Endothelial cell of umbilical vein (primary cell): ENCODE results near the gene RNASEH2B. TPM values are rescaled to one million over a fixed set of nuclear protein-coding genes. Genes with fewer than 3 reads are reported as not detected.

Experiments
- BruUV-seq: library from RNA; stranded (reverse); fragments of 400-500 nt; replicated peaks from 2 replicates; lab custom pipeline; 2021; lab: Mats Ljungman, UMichigan
- CTCF ChIA-PET: fragments of 300-600, 350-600 bp; sonication (Branson Sonifier 250); formaldehyde crosslinking; loops from one replicate; lab custom pipeline; 2021; ENCODE audit warnings: antibody characterized with exemption, inconsistent platforms; lab: Charles Lee
- POLR2A ChIA-PET: fragments of 300-600, 350-600 bp; sonication (Branson Sonifier 250); formaldehyde crosslinking; loops from one replicate; lab custom pipeline; 2021; ENCODE audit warnings: antibody characterized with exemption, inconsistent platforms; lab: Charles Lee
- DNase-seq: peaks from one replicate; pipeline ENCODE4 v3.0.0-alpha.2; 2011; ENCODE audit warnings: low read depth, low spot score
- FAIRE-seq: peaks from 2 replicates; lab custom pipeline; 2011; peaks lifted over from hg19 to GRCh38; lab: Jason Lieb, UNC
- H2AFZ ChIP-seq: 2 replicates; pipeline ENCODE4 v1.6.0; 2012; ENCODE audit warnings: low read depth, low read length, control low read depth, inconsistent platforms
- H3K27ac ChIP-seq: 2 replicates; pipeline ENCODE4 v1.5.1; 2011; ENCODE audit warnings: low read depth, mild to moderate bottlenecking, control low read depth, low read length, moderate library complexity; ENCODE audit not compliant: insufficient read depth
- H3K27me3 ChIP-seq, 2 experiments: 2 replicates each; pipeline versions ENCODE4 v1.6.0 to v1.6.1; 2011; ENCODE audit warnings: low read length in 2 of 2, mixed read lengths in 1 of 2; ENCODE audit not compliant: control insufficient read depth in 2 of 2, insufficient read depth in 2 of 2
- H3K36me3 ChIP-seq, 2 experiments: 2 replicates in 1 of 2; 3 replicates in 1 of 2; pipeline ENCODE4 v1.5.1; 2011; ENCODE audit warnings: low read length in 2 of 2, mild to moderate bottlenecking in 1 of 2, moderate library complexity in 1 of 2; ENCODE audit not compliant: control insufficient read depth in 2 of 2, insufficient read depth in 2 of 2; ENCODE audit errors: extremely low read depth in 1 of 2
- H3K4me1 ChIP-seq: 3 replicates; pipeline ENCODE4 v1.5.1; 2011; ENCODE audit warnings: mild to moderate bottlenecking, low read length; ENCODE audit not compliant: control insufficient read depth, insufficient read depth; ENCODE audit errors: extremely low read depth
- H3K4me2 ChIP-seq: 2 replicates; pipeline ENCODE4 v1.6.1; 2011; ENCODE audit warnings: low read length, control low read depth, mixed read lengths; ENCODE audit not compliant: insufficient read depth
- H3K4me3 ChIP-seq, 3 experiments: fragments of 200-600 bp in 1 of 3; sonication (generic), shearing (Covaris generic) in 1 of 3; replicated peaks in 1 of 3; 2 replicates each; pipeline ENCODE4 v1.5.1; 2011 to 2016; ENCODE audit warnings: control low read depth in 3 of 3, low read length in 3 of 3, mild to moderate bottlenecking in 2 of 3, inconsistent platforms in 1 of 3, low read depth in 1 of 3, moderate library complexity in 1 of 3; ENCODE audit not compliant: insufficient read depth in 1 of 3
- H3K79me2 ChIP-seq: 2 replicates; pipeline ENCODE4 v1.6.0; 2012; ENCODE audit warnings: low read length, inconsistent platforms; ENCODE audit not compliant: control insufficient read depth, insufficient read depth
- H3K9ac ChIP-seq: replicated peaks from 2 replicates; pipeline ENCODE3; 2011; ENCODE audit warnings: low read length, control low read depth; ENCODE audit not compliant: insufficient read depth; ENCODE audit errors: extremely low read depth
- H3K9me1 ChIP-seq: replicated peaks from 3 replicates; pipeline ENCODE4 v1.6.0; 2011; ENCODE audit warnings: mild to moderate bottlenecking, low read length; ENCODE audit not compliant: control insufficient read depth, insufficient read depth; ENCODE audit errors: extremely low read depth
- H3K9me3 ChIP-seq: replicated peaks from 2 replicates; pipeline ENCODE4 v1.5.1; 2012; ENCODE audit warnings: low read length, inconsistent platforms; ENCODE audit not compliant: control insufficient read depth, insufficient read depth
- H4K20me1 ChIP-seq: replicated peaks from 2 replicates; pipeline ENCODE3; 2011; ENCODE audit warnings: mild to moderate bottlenecking, low read length; ENCODE audit not compliant: control insufficient read depth, insufficient read depth; ENCODE audit errors: extremely low read depth
- CTCF ChIP-seq, 2 donors: IDR thresholded peaks; 1 replicate in 1 of 2; 2 replicates in 1 of 2; pipeline ENCODE4 v1.5.1; 2011; ENCODE audit warnings: low read length in 2 of 2, mild to moderate bottlenecking in 2 of 2, moderate library complexity in 2 of 2, control low read depth in 1 of 2, inconsistent platforms in 1 of 2, low read depth in 1 of 2; ENCODE audit not compliant: insufficient read depth in 1 of 2; ENCODE audit errors: extremely low read depth in 1 of 2
- EZH2 ChIP-seq: IDR thresholded peaks from 2 replicates; pipeline ENCODE4 v1.6.1; 2012; ENCODE audit warnings: borderline replicate concordance, low read depth, mild to moderate bottlenecking, moderate library complexity, low read length, inconsistent platforms; ENCODE audit not compliant: severe bottlenecking
- FOS ChIP-seq: IDR thresholded peaks from 2 replicates; pipeline ENCODE4 v1.6.1; 2011; ENCODE audit warnings: mild to moderate bottlenecking, low read length, moderate library complexity, borderline replicate concordance; ENCODE audit not compliant: insufficient read depth
- GATA2 ChIP-seq: IDR thresholded peaks from 2 replicates; pipeline ENCODE4 v1.7.0; 2011; ENCODE audit warnings: low read depth, mild to moderate bottlenecking, moderate library complexity, mixed read lengths, low read length; ENCODE audit not compliant: insufficient read length, insufficient read depth
- JUN ChIP-seq: IDR thresholded peaks from 2 replicates; pipeline ENCODE4 v1.6.1; 2011; ENCODE audit warnings: borderline replicate concordance, low read depth; ENCODE audit not compliant: insufficient read length, insufficient read depth
- MAX ChIP-seq: IDR thresholded peaks from 2 replicates; pipeline ENCODE4 v1.6.1; 2011; ENCODE audit not compliant: insufficient read depth, insufficient read length
- MYC ChIP-seq: IDR thresholded peaks from one replicate; pipeline ENCODE4 v1.6.1; 2011; ENCODE audit warnings: mild to moderate bottlenecking, low read depth, low read length
- POLR2A ChIP-seq: IDR thresholded peaks from 2 replicates; pipeline ENCODE4 v1.6.1; 2012; ENCODE audit warnings: low read depth, mild to moderate bottlenecking, control low read depth, low read length
- POLR2AphosphoS5 ChIP-seq: IDR thresholded peaks from 2 replicates; pipeline ENCODE4 v1.6.1; 2012; ENCODE audit warnings: low read depth, mild to moderate bottlenecking, control low read depth, low read length, moderate library complexity; ENCODE audit not compliant: insufficient read depth
- dilution Hi-C: fragments of 300-500 bp; cut with MboI; formaldehyde crosslinking; loops from one replicate; pipeline ENCODE4 v1.15.0; 2019; ENCODE audit warnings: low sequenced_read_pairs; ENCODE audit not compliant: extremely low pct_ligation_motif_present
- intact Hi-C: fragments of 100-400 bp; cut with micrococcal nuclease; formaldehyde crosslinking; loops from one replicate; pipeline ENCODE4 v1.10.0; 2022
- polyA plus RNA-seq, 4 experiments: library from polyadenylated mRNA; depleted of rRNA in 3 of 4; stranded (reverse) in 3 of 4; unstranded in 1 of 4; fragments of >200 nt; gene quantifications; 2 replicates each; pipeline versions ENCODE4 v1.2.1 to v1.2.3, GENCODE V29; 2011 to 2012; ENCODE audit warnings: missing spikeins in 1 of 4
- total RNA-seq: library from RNA; stranded (reverse); gene quantifications from 2 replicates; pipeline ENCODE4 v1.2.3, GENCODE V29; 2021

The RNASEH2B gene
- total and polyA plus RNA-seq, 2 donors (not counting 3 experiments of a cell fraction or from before 2014, with no cell fraction given) = 8.9 to 25.1 TPM

DNA sequence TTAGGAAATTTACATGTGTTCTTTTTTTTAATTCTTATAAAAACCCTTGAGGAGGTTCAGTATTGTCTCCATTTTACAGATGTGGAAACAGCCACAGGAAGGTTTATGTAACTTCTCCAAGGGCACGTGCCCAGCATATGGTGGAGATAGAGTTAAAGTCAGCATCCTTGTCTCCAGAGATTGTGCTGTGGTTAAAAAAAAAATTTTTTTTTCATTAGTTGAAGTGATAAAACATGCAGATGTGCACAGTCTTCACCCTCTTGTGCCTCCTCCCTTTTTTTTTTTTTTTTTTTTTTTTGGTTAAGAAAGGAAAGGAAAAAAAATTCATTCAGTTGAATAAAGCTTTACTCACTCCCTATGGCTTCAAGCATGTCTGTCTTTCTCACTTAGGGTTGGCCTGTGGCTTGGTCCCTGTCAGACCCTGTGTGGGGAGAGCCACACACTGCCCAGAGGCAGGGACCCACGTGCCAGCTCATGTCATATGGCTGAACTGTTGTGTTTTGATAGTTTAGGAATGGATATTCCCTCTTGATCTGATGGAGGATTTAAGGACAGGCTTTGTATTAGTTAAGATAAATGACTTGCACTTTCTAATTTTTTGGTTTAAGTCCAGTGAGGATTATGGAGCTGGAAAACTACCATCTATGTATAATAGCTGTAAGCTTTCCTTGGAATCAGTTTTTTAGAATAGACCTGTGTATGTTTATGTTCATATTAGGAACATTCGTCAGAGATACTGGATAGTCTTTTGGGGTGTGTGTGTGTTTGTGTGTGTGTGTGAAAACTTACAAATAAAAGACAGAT is 19.3 kb downstream of the RNASEH2B start:
- no peak overlapping the region for H3K27ac ChIP-seq
- no peak overlapping the region for H2AFZ ChIP-seq
- TF ChIP-seq CTCF (IDR thresholded peaks at IDR 0.05; ENCODE audit: extremely low read depth in 1 of 2, insufficient read depth in 1 of 2, low read depth in 1 of 2, low read length in 2 of 2) (no peak), POLR2AphosphoS5 (no peak), POLR2A (no peak), GATA2 (no peak), MAX (no peak), MYC (no peak), EZH2 (no peak), FOS (no peak), JUN (no peak)
- intact Hi-C loops = no loop called here
- no peaks in the 10 kb centered on the region for H4K20me1 ChIP-seq
- no peak overlapping the region for H3K4me2 ChIP-seq
- DNase-seq (no peak), FAIRE-seq (no peak)
- ChIA-PET CTCF (interaction anchor here (0.6 to 1.5 kb wide), 3 partner anchors 13 to 117 kb away, joined by 3 to 6 read pairs (median 4); no protein-coding TSS in a partner anchor), POLR2A (no interaction called here)
- H3K9me1 ChIP-seq = no peaks in the 10 kb centered on the region
- peaks cover 0 to 4% of the 10 kb centered on the region in 2 experiments for H3K36me3 ChIP-seq
- no peak overlapping the region for H3K9ac ChIP-seq
- dilution Hi-C loops = no loop called here
- no peaks in the 10 kb centered on the region for H3K27me3 ChIP-seq
- no peaks in the 10 kb centered on the region for H3K9me3 ChIP-seq
- no peak overlapping the region for H3K4me3 ChIP-seq
- H3K4me1 ChIP-seq = no peaks in the 10 kb centered on the region
- no TSS peak for BruUV-seq
- peaks cover 5% of the 10 kb centered on the region for H3K79me2 ChIP-seq
